A673 (cell line): ENCODE data around the gene LDHB. TPM values are rescaled to one million over a fixed set of nuclear protein-coding genes. Genes with fewer than 3 reads are reported as not detected.

ENCODE experiments used
- BruUV-seq: library from RNA; stranded (reverse); fragments of 400-500 nt; replicated peaks from 2 replicates; lab custom pipeline; 2021; lab: Mats Ljungman, UMichigan
- CTCF ChIA-PET: fragments of 300-600 bp; sonication (Branson Sonifier 250); formaldehyde crosslinking; loops from one replicate; lab custom pipeline; 2022; ENCODE audit warnings: antibody characterized with exemption; lab: Charles Lee
- POLR2A ChIA-PET: fragments of 300-600 bp; sonication (Branson Sonifier 250); formaldehyde crosslinking; loops from one replicate; lab custom pipeline; 2022; ENCODE audit warnings: antibody characterized with exemption; ENCODE audit not compliant: low non-redundant PET; lab: Charles Lee
- DNase-seq: peaks from one replicate; pipeline ENCODE4 v3.0.0-alpha.2; 2015; ENCODE audit warnings: low spot score
- H3K27ac ChIP-seq: fragments of 200-600 bp; sonication (generic); 2 replicates; pipeline ENCODE4 v1.5.1; 2016; ENCODE audit warnings: mixed run types, low read depth, mild to moderate bottlenecking, mixed read lengths, antibody characterized with exemption, low read length; ENCODE audit not compliant: poor library complexity, severe bottlenecking
- H3K27me3 ChIP-seq: fragments of 200-600 bp; sonication (generic); replicated peaks from 2 replicates; pipeline ENCODE4 v1.6.1; 2017; ENCODE audit warnings: mixed run types, low read depth, mild to moderate bottlenecking, mixed read lengths, antibody characterized with exemption, low read length; ENCODE audit not compliant: insufficient read depth, poor library complexity
- H3K36me3 ChIP-seq: fragments of 200-600 bp; sonication (generic); 2 replicates; pipeline ENCODE4 v1.6.1; 2016; ENCODE audit warnings: mixed run types, mild to moderate bottlenecking, mixed read lengths, antibody characterized with exemption, low read length; ENCODE audit not compliant: insufficient read depth, poor library complexity, severe bottlenecking
- H3K4me1 ChIP-seq: fragments of 200-600 bp; sonication (generic); 2 replicates; pipeline ENCODE4 v1.6.1; 2017; ENCODE audit warnings: mixed run types, mild to moderate bottlenecking, mixed read lengths, antibody characterized with exemption, low read length; ENCODE audit not compliant: insufficient read depth, poor library complexity, severe bottlenecking
- H3K4me3 ChIP-seq: fragments of 200-600 bp; sonication (generic); 2 replicates; pipeline ENCODE4 v1.5.1; 2016; ENCODE audit warnings: low read depth, mixed run types, mild to moderate bottlenecking, mixed read lengths, low read length; ENCODE audit not compliant: poor library complexity, severe bottlenecking
- H3K9me3 ChIP-seq: fragments of 200-600 bp; sonication (generic); 2 replicates; pipeline ENCODE4 v1.6.1; 2016; ENCODE audit warnings: mixed run types, low read depth, mild to moderate bottlenecking, mixed read lengths, antibody characterized with exemption, low read length; ENCODE audit not compliant: poor library complexity, severe bottlenecking
- CTCF ChIP-seq: fragments of 300-800, 200-600 bp; sonication (generic); conservative IDR thresholded peaks from 2 replicates; pipeline ENCODE4 v1.5.1; 2017; ENCODE audit warnings: low read depth, mild to moderate bottlenecking, antibody characterized with exemption, low read length, moderate library complexity, mixed read lengths
- EZH2 ChIP-seq: fragments of 200-600 bp; sonication (generic); IDR thresholded peaks from 2 replicates; pipeline ENCODE4 v1.6.1; 2017; ENCODE audit warnings: borderline replicate concordance, low read depth, mild to moderate bottlenecking, mixed read lengths, antibody characterized with exemption, low read length; ENCODE audit not compliant: poor library complexity, severe bottlenecking
- intact Hi-C: fragments of 100-400 bp; cut with micrococcal nuclease; formaldehyde crosslinking; loops from one replicate; pipeline ENCODE4 v1.10.0; 2022; ENCODE audit not compliant: unreplicated experiment
- total RNA-seq: library from RNA; stranded (reverse); gene quantifications from 2 replicates; pipeline ENCODE4 v1.2.3, GENCODE V29; 2021

LDHB gene
- total RNA-seq, 1 experiment from 2014 or later: 1,201 TPM

DNA sequence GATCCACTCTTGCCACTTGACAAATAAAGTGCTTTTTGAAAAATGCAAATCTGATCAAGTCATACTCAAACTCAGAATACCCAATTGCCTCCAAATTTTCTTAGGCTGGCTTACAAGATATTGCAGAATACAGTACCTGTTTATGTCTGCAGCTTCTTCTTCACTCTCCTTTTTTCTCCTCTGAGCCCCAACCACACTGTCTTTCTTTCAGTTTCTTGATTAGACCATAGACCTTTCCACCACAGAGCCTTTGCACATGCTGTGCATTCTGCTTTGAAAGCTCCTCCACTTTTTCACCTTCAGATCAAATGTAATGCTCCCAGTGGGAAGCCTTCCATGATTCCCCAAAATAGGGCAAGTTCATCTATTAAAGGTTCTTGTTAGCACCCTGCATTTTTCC, 39.1 kb downstream of the LDHB start:
- no TSS peak for BruUV-seq
- ChIA-PET POLR2A (no interaction called here), CTCF (no interaction called here)
- Histone ChIP-seq H3K27ac (no peak overlapping the region), H3K4me1 (no peaks in the 10 kb centered on the region), H3K27me3 (peaks cover 13% of the 10 kb centered on the region), H3K9me3 (no peaks in the 10 kb centered on the region), H3K36me3 (no peaks in the 10 kb centered on the region), H3K4me3 (no peak overlapping the region)
- DNase-seq: no peak
- intact Hi-C loops: no loop called here
- no peak for TF ChIP-seq CTCF
- TF ChIP-seq EZH2: no peak

GRCh38 chr12:21617030-21617429, 40.6 kb downstream of the LDHB start:
- CTCF ChIA-PET: no interaction called here

DNA sequence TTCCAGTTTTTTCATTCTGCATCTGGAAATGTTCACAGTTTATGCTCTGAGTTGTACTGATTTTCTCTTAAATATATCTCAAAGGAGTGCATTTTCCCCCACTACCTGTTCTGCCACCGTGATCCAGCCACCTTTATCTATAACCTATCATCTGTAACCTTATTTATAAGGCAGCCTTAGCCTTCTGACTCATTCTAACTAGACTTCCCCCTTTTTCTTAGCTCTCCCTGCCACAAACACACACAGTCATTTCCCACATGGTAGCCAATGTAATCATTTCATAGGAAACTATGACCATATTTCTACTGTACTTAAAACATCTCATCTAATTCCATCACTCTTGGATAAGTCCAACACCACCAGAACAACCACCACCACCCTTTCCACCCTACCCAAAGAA, 42.2 kb downstream of the LDHB start:
- CTCF ChIA-PET: interaction anchor here (0.7 kb wide), 1 partner anchor 11 kb away, joined by 3 read pairs; no protein-coding TSS in a partner anchor
- H3K9me3 ChIP-seq: no peaks in the 10 kb centered on the region
- DNase-seq: no peak
- H3K27me3 ChIP-seq: peaks cover 13% of the 10 kb centered on the region
- no peaks in the 10 kb centered on the region for H3K36me3 ChIP-seq
- POLR2A ChIA-PET: no interaction called here
- H3K27ac ChIP-seq: no peak overlapping the region
- no TSS peak for BruUV-seq
- H3K4me3 ChIP-seq: no peak overlapping the region
- no peaks in the 10 kb centered on the region for H3K4me1 ChIP-seq
- intact Hi-C loops: no loop called here
- no peak for TF ChIP-seq CTCF
- TF ChIP-seq EZH2: no peak

More at GRCh38 chr12:21617030-21617429, 40.6 kb downstream of the LDHB start:
- Histone ChIP-seq H3K36me3 (no peaks in the 10 kb centered on the region), H3K4me3 (no peak overlapping the region), H3K27me3 (peaks cover 13% of the 10 kb centered on the region), H3K9me3 (no peaks in the 10 kb centered on the region), H3K4me1 (no peaks in the 10 kb centered on the region), H3K27ac (no peak overlapping the region)
- TF ChIP-seq EZH2 (no peak), CTCF (no peak)
- POLR2A ChIA-PET: no interaction called here
- BruUV-seq: no TSS peak
- intact Hi-C loops: no loop called here
- no peak for DNase-seq
